Mammary epithelial cell (primary cell): ENCODE data around the gene GGT6.

ENCODE experiments used
- EZH2 ChIP-seq: IDR thresholded peaks from 2 replicates; pipeline ENCODE4 v1.6.1; 2012; ENCODE audit warnings: low read length, inconsistent platforms, borderline replicate concordance
- TF ChIP-seq, protein P1 (sequence below), 2 donors: IDR thresholded peaks in 1 of 2; conservative IDR thresholded peaks in 1 of 2; 2 replicates each; pipeline ENCODE4 v1.5.1; 2011 to 2012; ENCODE audit warnings: inconsistent platforms in 2 of 2, low read length in 2 of 2, mild to moderate bottlenecking in 2 of 2, control low read depth in 1 of 2, low read depth in 1 of 2; ENCODE audit not compliant: insufficient read depth in 1 of 2; ENCODE audit errors: extremely low read depth in 1 of 2

GRCh38 chr17:4538236-4539002 is 22.0 kb downstream of the GGT6 start:
- TF ChIP-seq, protein P1, sequence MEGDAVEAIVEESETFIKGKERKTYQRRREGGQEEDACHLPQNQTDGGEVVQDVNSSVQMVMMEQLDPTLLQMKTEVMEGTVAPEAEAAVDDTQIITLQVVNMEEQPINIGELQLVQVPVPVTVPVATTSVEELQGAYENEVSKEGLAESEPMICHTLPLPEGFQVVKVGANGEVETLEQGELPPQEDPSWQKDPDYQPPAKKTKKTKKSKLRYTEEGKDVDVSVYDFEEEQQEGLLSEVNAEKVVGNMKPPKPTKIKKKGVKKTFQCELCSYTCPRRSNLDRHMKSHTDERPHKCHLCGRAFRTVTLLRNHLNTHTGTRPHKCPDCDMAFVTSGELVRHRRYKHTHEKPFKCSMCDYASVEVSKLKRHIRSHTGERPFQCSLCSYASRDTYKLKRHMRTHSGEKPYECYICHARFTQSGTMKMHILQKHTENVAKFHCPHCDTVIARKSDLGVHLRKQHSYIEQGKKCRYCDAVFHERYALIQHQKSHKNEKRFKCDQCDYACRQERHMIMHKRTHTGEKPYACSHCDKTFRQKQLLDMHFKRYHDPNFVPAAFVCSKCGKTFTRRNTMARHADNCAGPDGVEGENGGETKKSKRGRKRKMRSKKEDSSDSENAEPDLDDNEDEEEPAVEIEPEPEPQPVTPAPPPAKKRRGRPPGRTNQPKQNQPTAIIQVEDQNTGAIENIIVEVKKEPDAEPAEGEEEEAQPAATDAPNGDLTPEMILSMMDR (conservative IDR thresholded peaks at IDR 0.05 in 1 of 2, IDR thresholded peaks at IDR 0.05 in 1 of 2; ENCODE audit: extremely low read depth in 1 of 2, insufficient read depth in 1 of 2, low read depth in 1 of 2, low read length in 2 of 2): no peak
- no peak for TF ChIP-seq EZH2
